ENCODE measurements around the gene TMEM175.

Gene TMEM175

GRCh38 chr4:896630-897029 lies 35.6 kb upstream of the TMEM175 start:
- Histone ChIP-seq H3K4me3 (ENCODE audit: low read depth, low read length) (no peak overlapping the region), H3K36me3 (ENCODE audit: control insufficient read depth, insufficient read depth, low read length) (no peaks in the 10 kb centered on the region), H3K9me3 (ENCODE audit: control insufficient read depth, low read length) (no peaks in the 10 kb centered on the region), H3K4me2 (ENCODE audit: low read length) (no peak overlapping the region), H3K9ac (no peak overlapping the region), H3K4me1 (no peaks in the 10 kb centered on the region), H2AFZ (no peak overlapping the region), H3K27me3 (ENCODE audit: control insufficient read depth, insufficient read depth, low read length) (no peaks in the 10 kb centered on the region), H3K79me2 (no peaks in the 10 kb centered on the region), H3K27ac (no peak overlapping the region)
- no peak for TF ChIP-seq CTCF (IDR thresholded peaks at IDR 0.05)

DNA sequence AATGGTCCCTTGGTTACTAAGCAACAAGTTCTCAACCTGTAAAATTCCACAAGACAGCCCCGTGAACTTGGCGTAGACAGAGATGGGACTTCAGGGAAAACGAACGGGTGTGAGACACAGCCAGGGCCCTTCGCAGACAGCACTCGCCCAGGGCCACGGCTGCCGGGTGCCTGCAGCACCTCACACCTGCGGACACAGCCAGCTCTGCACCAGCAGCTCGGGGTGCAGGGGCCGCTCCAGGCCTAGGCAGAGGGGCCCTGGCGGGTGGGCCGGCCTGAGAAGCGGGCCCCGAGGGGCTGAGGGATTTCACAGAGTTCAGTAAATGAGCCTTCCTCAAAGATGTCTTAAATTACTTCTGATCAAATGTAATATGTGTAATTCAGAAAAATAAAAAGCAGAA lies 34.1 kb upstream of the TMEM175 start:
- Histone ChIP-seq H3K9ac (no peak overlapping the region), H3K27ac (no peak overlapping the region), H3K4me1 (no peaks in the 10 kb centered on the region), H3K36me3 (ENCODE audit: control insufficient read depth, insufficient read depth, low read length) (no peaks in the 10 kb centered on the region), H3K9me3 (ENCODE audit: control insufficient read depth, low read length) (no peaks in the 10 kb centered on the region), H3K27me3 (ENCODE audit: control insufficient read depth, insufficient read depth, low read length) (no peaks in the 10 kb centered on the region), H3K4me2 (ENCODE audit: low read length) (no peak overlapping the region), H2AFZ (no peak overlapping the region), H3K79me2 (no peaks in the 10 kb centered on the region), H3K4me3 (ENCODE audit: low read depth, low read length) (no peak overlapping the region)
- TF ChIP-seq CTCF (IDR thresholded peaks at IDR 0.05), result no peak

DNA sequence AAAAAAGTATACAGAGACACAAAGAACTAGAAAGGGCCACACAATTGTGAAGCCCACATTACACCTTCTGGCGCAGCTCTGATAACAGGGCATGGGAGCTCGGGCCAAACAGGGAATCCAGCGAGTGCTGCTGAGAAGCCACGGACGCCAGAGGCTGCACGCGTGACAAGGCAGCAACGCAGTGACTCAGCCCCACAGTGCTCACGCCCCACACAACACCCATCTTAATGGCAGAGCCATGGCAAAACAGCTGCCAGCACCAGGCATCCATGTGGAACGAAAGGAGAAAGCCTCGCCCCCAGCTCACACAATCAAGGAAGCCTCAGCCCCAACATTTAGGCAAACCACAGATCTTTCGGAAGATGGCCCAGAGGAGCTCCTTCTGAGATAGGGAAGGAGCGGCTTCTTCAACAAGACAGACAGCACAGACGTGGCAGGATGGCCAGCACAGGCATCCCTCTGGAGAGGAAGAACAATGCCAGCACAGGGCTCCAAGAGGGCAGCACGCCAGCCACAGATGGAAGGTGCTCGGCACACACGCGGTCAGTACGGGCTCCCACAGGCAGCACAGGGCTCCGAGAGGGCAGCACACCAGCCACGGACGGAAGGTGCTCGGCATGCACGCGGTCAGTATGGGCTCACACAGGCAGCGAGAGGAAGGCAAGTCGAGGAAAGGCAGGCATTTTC lies 33.2 kb upstream of the TMEM175 start:
- H3K9ac ChIP-seq, result no peak overlapping the region
- no peak overlapping the region for H3K4me2 ChIP-seq (ENCODE audit: low read length)

DNA sequence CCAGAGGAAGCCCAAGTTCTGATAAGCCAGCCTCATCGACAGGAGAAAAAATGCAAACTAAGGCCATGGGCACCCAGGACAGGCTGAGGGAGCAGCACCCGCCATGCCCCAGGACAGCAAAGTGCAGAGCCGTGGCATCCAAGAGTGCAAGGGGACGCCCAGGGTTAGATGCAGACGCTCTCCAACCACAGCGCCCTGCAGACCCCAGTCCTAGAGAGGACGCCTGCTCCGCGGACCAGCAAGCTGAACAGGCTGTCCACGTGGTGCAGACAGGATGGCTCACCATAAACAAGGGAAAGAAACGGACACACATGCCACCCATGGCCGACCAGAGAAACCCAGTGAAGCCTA lies 32.7 kb upstream of the TMEM175 start:
- no peaks in the 10 kb centered on the region for H3K4me1 ChIP-seq
- H3K36me3 ChIP-seq (ENCODE audit: control insufficient read depth, insufficient read depth, low read length), result no peaks in the 10 kb centered on the region
- H3K4me2 ChIP-seq (ENCODE audit: low read length), result no peak overlapping the region
- no peak overlapping the region for H3K27ac ChIP-seq
- no peak overlapping the region for H2AFZ ChIP-seq
- no peak overlapping the region for H3K4me3 ChIP-seq (ENCODE audit: low read depth, low read length)
- H3K9ac ChIP-seq, result no peak overlapping the region
- H3K79me2 ChIP-seq, result no peaks in the 10 kb centered on the region
- H3K27me3 ChIP-seq (ENCODE audit: control insufficient read depth, insufficient read depth, low read length), result no peaks in the 10 kb centered on the region
- no peaks in the 10 kb centered on the region for H3K9me3 ChIP-seq (ENCODE audit: control insufficient read depth, low read length)
- TF ChIP-seq CTCF (IDR thresholded peaks at IDR 0.05), result no peak

More for the DNA sequence above, 33.2 kb upstream of the TMEM175 start:
- Histone ChIP-seq H3K79me2 (no peaks in the 10 kb centered on the region), H3K27ac (no peak overlapping the region), H3K4me1 (no peaks in the 10 kb centered on the region), H3K4me3 (ENCODE audit: low read depth, low read length) (no peak overlapping the region), H3K9me3 (ENCODE audit: control insufficient read depth, low read length) (no peaks in the 10 kb centered on the region), H3K27me3 (ENCODE audit: control insufficient read depth, insufficient read depth, low read length) (no peaks in the 10 kb centered on the region), H3K36me3 (ENCODE audit: control insufficient read depth, insufficient read depth, low read length) (no peaks in the 10 kb centered on the region), H2AFZ (no peak overlapping the region)
- TF ChIP-seq CTCF (IDR thresholded peaks at IDR 0.05), result no peak

DNA sequence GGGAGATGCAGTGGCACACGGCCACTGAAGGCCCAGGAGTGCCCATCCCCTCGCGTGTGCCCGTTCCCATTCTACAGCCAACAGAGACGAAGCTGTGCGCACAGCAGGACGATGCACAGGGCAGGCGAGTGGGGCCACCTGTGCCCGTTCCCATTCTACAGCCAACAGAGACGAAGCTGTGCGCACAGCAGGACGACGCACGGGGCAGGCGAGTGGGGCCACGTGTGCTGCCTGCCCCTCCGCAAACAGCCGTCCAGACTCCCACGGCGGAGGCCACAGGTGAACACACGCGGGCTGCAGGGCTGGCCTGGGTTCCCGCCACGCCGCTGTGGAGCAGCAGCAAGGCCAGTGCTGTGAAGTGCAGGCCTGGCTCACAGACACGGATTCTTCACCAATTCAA lies 32.2 kb upstream of the TMEM175 start:
- Histone ChIP-seq H3K27me3 (ENCODE audit: control insufficient read depth, insufficient read depth, low read length) (no peaks in the 10 kb centered on the region), H3K27ac (no peak overlapping the region), H3K79me2 (no peaks in the 10 kb centered on the region), H3K4me3 (ENCODE audit: low read depth, low read length) (no peak overlapping the region), H2AFZ (no peak overlapping the region), H3K9ac (no peak overlapping the region), H3K4me2 (ENCODE audit: low read length) (no peak overlapping the region), H3K36me3 (ENCODE audit: control insufficient read depth, insufficient read depth, low read length) (no peaks in the 10 kb centered on the region), H3K9me3 (ENCODE audit: control insufficient read depth, low read length) (no peaks in the 10 kb centered on the region), H3K4me1 (no peaks in the 10 kb centered on the region)
- no peak for TF ChIP-seq CTCF (IDR thresholded peaks at IDR 0.05)

Measured in parathyroid adenoma (tissue), 2 donors.